Posterior vena cava (tissue), 2 donors: ENCODE results near the gene BNC1. TPM values are rescaled to one million over a fixed set of nuclear protein-coding genes. Genes with fewer than 3 reads are reported as not detected.
A peak's percentile ranks its signal among the peaks of the same experiment; 100 is the strongest.
"Not testable (repeated sequence)": the region's sequence is repeated elsewhere in the genome, so short reads cannot be mapped to it uniquely, and the experiment has no call there.

Source experiments
- DNase-seq: peaks from one replicate; pipeline ENCODE4 v3.0.0-alpha.2; 2020; ENCODE audit warnings: low spot score
- intact Hi-C, 2 donors: fragments of 100-400 bp; cut with DNase I; formaldehyde crosslinking; loops; one replicate each; pipeline versions ENCODE4 v1.14.1 to v1.14.2; 2022 to 2023
- total RNA-seq, 2 donors: library from RNA; stranded (reverse); fragmentation: NEBNext Ultra II Directional; extraction: Animal tissue kit (Norgen Biotek cat#: 25700); gene quantifications; one replicate each; pipeline ENCODE4 v1.2.1, GENCODE V29; 2021
- donor health status: DM: yes; HTN: yes; CAD: no.
- donor health status: DM: yes; HTN: yes; CAD: no.

Gene BNC1
- total RNA-seq, 2 donors from 2014 or later, result 0.19 to 0.29 TPM

GRCh38 chr15:83262594-83263315 is 21.7 kb downstream of the BNC1 start:
- intact Hi-C loops, result no loop called here
- DNase-seq, result no peak

- DNase-seq, intact Hi-C loops: not testable (repeated sequence)
Measured at GRCh38 chr15:83262181-83262580, 22.3 kb downstream of the BNC1 start.

- intact Hi-C loops, result no loop called here
- no peak for DNase-seq
Measured at GRCh38 chr15:83250781-83251180, 33.7 kb downstream of the BNC1 start.

- intact Hi-C loops, result no loop called here
- DNase-seq, result no peak
Measured at GRCh38 chr15:83249030-83249343, 35.5 kb downstream of the BNC1 start.

- intact Hi-C loops, result no loop called here
- DNase-seq, result no peak
Measured at GRCh38 chr15:83248151-83249029, 36.1 kb downstream of the BNC1 start.

GRCh38 chr15:83243634-83244033 is 40.8 kb downstream of the BNC1 start:
- no peak for DNase-seq

GRCh38 chr15:83230242-83230641 is 54.2 kb downstream of the BNC1 start:
- intact Hi-C loops, result no loop called here

More at GRCh38 chr15:83243634-83244033, 40.8 kb downstream of the BNC1 start:
- intact Hi-C loops, result no loop called here

GRCh38 chr15:83225449-83225848 is 59.0 kb downstream of the BNC1 start:
- intact Hi-C loops, result no loop called here

More at GRCh38 chr15:83230242-83230641, 54.2 kb downstream of the BNC1 start:
- no peak for DNase-seq

GRCh38 chr15:83221781-83222180 is 62.7 kb downstream of the BNC1 start:
- DNase-seq, intact Hi-C loops: not testable (repeated sequence)

More at GRCh38 chr15:83225449-83225848, 59.0 kb downstream of the BNC1 start:
- DNase-seq, result no peak

- intact Hi-C loops, result no loop called here
- DNase-seq, result no peak
Measured at GRCh38 chr15:83219026-83219425, 65.4 kb downstream of the BNC1 start.

GRCh38 chr15:83215306-83215705 is 69.2 kb downstream of the BNC1 start:
- intact Hi-C loops, result no loop called here
- DNase-seq, result no peak

GRCh38 chr15:83210619-83211018 is 73.8 kb downstream of the BNC1 start:
- intact Hi-C loops, result no loop called here
- DNase-seq, result no peak

GRCh38 chr15:83209333-83209732 is 75.1 kb downstream of the BNC1 start:
- intact Hi-C loops, result no loop called here
- no peak for DNase-seq

GRCh38 chr15:83208367-83208661 is 76.2 kb downstream of the BNC1 start:
- DNase-seq, result no peak
- intact Hi-C loops, result no loop called here

GRCh38 chr15:83207660-83208366 is 76.7 kb downstream of the BNC1 start, which contains the start of gene HDGFL3:
Gene HDGFL3, minus strand, starts transcription at chr15:83207823. Its CDS starts 409 bp downstream, at chr15:83207414.
- DNase-seq, result peak; percentile 89
- intact Hi-C loops, result no loop called here

- intact Hi-C loops, result no loop called here
- peak; percentile 83 for DNase-seq
Measured at GRCh38 chr15:83207009-83207659, 77.3 kb downstream of the BNC1 start.

GRCh38 chr15:83206526-83207008 is 77.9 kb downstream of the BNC1 start:
- intact Hi-C loops, result no loop called here
- DNase-seq, result peak; percentile 78
